Measurements from ENCODE around the gene FOXE3.

GRCh38 chr1:47448462-47449222, 32.6 kb downstream of the FOXE3 start:
- TF ChIP-seq CTCF (IDR thresholded peaks at IDR 0.05), result no peak
- TF ChIP-seq POLR2AphosphoS5 (IDR thresholded peaks at IDR 0.05), result no peak

All from esophagus muscularis mucosa (tissue), 3 donors.